SW480 (cell line): ENCODE results near the gene DTWD1.
"Not testable (repeated sequence)": the region's sequence is repeated elsewhere in the genome, so short reads cannot be mapped to it uniquely, and the experiment has no call there.

Experiments
- DNase-seq: peaks from one replicate; pipeline ENCODE4 v3.0.0-alpha.2; 2016; ENCODE audit warnings: low spot score

Gene DTWD1

GRCh38 chr15:49620658-49621368 is at the start of gene DTWD1, which contains the start of gene FAM227B:
TSS of gene DTWD1 (plus strand) at chr15:49621048. CDS start at chr15:49625168, 4,120 bp downstream.
TSS of gene FAM227B (minus strand) at chr15:49620818. CDS start at chr15:49615171, 5,647 bp downstream.
- peak; percentile 95 for DNase-seq

DNA sequence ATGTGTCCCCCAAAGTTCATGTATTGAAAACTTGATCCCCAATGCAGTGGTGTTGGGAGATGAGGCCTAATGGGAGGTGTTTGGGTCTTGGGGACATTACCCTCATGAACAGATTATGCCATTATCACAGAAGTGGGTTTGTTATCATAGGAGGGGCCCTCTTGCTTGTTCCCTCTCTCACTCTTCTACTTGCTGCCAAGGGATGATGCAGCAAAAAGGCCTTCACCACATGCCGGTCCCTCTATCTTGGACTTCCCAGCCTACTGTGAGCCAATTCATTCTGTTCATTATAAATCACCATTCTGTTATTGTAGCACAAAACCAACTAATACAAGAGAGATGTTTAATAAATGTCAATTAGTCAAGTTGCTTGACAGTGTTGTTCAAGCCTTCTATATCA is 47.4 kb upstream of the DTWD1 start:
- no peak for DNase-seq

DNA sequence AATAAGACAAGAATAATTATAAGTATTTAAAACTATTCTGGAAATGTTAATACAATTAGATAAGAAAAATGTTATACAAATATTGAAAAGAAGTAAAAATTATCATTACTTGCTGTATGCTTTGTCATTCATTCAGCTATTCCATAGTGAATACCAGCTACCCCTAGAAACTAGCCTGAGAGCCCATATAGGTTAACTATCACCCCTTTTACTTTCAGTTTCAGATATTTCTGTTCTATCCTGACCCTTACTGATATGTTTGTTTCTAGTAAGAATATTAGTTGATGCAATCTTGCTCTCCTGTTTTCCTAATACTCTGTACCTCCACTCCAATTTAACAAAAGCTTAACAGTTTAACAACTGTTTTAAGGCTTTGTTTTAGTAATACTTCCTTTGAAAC is 31.8 kb upstream of the DTWD1 start:
- no peak for DNase-seq

DNA sequence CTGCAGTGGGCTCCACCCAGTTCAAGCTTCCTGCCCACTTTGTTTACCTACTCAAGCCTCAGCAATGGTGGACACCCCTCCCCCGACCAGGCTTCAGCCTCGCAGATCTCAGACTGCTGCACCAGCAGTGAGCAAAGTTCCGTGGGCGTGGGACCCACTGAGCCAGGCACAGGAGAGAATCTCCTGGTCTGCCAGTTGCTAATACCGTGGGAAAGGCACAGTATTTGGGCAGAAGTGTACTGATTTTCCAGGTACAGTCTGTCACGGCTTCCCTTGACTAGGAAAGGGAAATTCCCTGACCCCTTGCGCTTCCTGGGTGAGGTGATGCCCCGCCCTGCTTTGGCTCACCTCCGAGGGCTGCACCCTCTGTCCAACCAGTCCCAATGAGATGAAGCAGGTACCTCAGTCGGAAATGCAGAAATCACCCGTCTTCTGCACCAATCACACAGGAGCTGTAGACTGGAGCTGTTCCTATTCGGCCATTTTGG is 28.0 kb upstream of the DTWD1 start:
- not testable (repeated sequence) for DNase-seq

- DNase-seq, result no peak
Measured at GRCh38 chr15:49604625-49605409, 16.0 kb upstream of the DTWD1 start.

DNA sequence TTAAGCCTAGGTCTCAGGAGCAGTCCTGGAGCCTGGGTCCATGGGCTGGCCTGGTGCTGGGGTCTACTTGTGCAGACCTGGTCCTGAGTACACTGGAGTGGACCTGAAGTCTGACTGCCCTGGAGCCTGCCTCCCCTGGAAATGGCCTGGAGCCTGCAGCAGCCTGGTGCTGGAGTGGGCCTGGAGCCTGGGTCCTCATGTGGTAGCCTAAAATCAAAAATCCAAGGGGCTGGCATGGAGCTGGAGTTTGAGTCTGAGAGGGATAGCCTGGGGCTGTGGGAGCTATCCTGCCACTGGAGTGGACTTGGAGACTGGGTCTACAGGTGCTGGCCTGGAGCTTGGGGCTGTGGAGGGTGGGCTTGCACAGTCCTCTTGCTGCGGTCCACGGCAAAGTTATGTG is 15.3 kb upstream of the DTWD1 start:
- no peak for DNase-seq

- DNase-seq, result no peak
Measured at GRCh38 chr15:49606594-49606993, 14.3 kb upstream of the DTWD1 start.

DNA sequence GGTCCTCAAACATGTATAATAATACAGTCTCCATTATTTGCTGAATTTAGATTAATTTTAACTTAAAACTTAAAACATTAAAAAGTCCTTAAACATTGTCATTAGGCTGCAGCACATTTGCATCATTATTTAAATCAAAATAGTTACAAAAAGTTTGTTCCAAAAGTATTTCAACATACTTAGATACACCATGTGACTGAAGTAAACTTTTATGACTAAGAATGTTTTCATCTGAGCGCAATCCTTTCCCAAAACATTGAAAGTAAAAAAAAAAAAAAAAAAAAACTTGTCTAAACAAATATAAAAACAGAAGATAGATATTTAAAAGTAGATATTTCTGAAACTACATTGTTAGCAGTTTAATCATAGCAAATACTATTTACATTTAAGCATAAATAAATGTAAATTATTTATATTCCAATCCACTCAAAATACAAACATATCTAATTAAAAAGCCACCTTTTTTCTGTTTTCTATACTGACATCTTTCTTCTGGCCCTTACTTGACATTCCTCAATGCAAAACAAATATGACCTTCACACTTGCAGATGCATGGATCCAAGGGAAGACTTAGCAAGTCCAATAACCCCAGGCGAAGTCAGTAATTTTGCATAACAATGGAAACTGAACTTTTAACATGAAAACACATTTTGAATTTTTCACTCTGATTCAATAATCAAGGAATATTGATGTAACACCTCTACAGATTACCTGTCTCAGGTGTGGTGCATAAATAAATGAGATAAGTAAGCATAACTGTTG is 10.5 kb upstream of the DTWD1 start:
- no peak for DNase-seq

DNA sequence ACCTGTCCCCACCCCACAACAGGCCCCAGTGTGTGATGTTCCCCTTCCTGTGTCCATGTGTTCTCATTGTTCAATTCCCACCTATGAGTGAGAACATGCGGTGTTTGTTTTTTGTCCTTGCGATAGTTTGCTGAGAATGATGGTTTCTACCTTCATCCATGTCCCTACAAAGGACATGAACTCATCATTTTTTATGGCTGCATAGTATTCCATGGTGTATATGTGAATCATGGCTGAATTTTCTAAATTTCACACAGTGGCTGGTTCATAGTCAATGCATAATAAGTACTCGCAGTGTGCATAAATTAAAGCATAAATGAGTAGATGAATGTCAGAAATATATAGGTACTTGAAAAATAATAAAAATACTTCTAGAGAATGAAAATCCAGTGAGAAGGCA is 8.6 kb upstream of the DTWD1 start:
- DNase-seq, result not testable (repeated sequence)

DNA sequence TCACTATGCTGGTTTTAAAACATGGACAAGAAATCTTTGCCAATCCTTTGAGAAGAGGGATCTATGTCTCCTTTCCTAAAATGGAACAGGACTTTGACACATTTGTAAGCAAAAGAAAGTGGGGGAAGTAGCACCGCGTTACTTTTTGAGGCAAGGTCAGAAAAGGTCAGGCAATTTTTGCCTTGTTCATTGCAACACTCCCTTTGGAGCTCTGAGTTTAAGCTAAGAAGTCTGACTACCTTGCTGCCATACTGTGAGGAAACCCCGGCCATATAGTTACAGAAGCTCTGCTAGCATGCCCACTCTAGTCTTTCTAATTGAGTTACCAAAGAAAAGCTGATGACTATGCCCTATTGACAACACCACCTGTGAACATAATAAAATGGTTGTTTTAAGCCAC is 1.6 kb upstream of the DTWD1 start:
- no peak for DNase-seq

DNA sequence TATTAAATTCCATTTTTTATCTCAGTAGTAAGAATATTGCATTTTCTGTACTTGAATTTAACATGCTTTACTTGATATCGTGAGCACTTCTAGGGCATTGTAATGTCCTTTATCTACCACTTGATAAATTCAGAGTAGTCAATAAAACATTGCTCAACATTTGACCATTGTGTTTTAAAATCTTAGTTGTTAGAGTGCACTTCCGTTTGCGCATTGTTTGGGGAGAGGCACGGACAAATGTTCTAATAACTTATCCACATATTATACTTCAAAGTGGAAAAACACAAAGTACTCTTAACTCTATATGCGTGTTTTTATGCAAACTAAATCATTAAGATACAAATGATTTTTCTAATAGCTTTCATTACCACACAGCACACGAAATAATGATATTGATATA is 649 bp upstream of the DTWD1 start:
- DNase-seq, result peak; percentile 11

- peak; percentile 16 for DNase-seq
Measured at GRCh38 chr15:49621401-49621811, 558 bp downstream of the DTWD1 start.

DNA sequence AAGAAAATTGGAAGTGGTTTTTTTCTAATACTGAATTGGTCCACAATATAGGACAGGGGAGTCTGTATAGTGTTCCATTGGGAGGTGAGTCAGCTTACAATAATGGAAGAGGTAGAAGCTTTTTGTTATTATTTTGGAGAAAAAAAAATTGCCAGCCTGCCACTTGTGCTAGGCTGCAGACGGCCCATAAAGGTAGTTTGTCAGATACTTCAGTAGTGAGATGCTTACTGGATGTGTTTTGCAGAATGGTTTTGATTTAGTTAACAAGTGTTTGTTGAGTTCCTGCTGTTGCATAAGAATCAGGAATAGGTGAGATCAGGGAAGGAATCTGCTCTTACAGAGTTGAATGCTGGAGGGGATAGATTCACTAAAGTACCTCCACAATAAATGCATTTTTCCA is 1.0 kb downstream of the DTWD1 start:
- no peak for DNase-seq

- DNase-seq, result no peak
Measured at GRCh38 chr15:49622561-49622960, 1.7 kb downstream of the DTWD1 start.

GRCh38 chr15:49624056-49624455 is 3.2 kb downstream of the DTWD1 start:
- no peak for DNase-seq

GRCh38 chr15:49625460-49626036 is 4.7 kb downstream of the DTWD1 start:
- DNase-seq, result no peak

DNA sequence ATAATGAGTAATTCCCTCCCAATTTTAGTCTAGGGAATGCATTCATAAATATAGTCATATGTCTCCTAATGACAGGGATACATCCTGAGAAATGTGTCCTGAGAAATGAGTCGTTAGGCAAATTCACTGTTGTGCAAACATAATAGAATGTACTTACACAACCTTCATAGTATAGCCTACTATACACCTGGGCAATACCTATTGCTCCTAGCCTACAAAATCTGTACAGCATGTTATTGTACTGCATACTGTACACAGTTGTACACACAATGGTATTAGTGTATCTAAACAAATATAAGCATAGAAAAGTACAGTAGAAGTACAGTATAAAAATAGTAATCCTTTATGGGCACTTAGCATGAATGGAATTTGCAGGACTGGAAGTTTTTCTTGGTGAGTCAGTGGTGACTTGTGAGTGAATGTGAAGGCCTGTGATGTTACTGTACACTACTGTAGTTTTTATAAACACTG is 6.6 kb downstream of the DTWD1 start:
- DNase-seq, result peak; percentile 22

- DNase-seq, result no peak
Measured at GRCh38 chr15:49628379-49628778, 7.5 kb downstream of the DTWD1 start.

DNA sequence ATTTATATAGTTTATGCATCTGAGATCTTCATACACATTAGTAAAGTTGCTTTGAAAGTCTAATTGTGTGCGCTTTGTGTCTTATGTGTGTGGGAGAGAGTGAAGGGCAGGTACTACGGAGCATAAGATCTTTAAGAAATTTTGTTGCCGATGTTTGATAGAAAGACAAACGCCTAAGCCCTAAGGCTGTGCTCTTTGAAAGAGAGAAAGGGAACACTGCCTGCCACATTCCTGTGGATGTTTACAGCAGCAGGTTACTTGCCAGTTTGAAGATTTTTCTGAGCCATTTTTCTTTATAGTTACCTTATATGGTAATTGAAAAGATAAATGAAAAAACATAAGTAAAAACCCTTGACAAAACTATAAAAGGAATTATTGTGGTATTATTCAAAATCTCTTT is 17.0 kb downstream of the DTWD1 start:
- no peak for DNase-seq

GRCh38 chr15:49644364-49644794 is 23.5 kb downstream of the DTWD1 start:
- DNase-seq, result no peak

DNA sequence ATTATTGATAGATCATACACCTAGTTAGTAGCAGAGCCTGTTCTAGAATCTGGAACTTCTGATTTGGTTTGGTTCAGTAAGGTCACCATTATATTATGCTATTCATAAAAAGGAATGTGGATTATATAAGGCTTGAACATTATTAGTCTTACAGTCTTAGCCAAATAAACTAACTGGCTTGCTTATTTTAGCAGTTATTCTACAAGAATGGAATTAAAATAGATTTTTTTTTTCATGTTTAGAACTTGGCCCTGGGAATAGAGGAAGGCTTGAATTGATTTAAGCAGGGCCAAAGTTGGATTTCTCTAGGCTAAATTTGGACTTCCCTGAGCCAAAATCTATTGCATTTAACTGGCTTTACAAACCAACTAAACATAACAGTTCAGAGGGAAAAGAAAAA is 24.4 kb downstream of the DTWD1 start:
- no peak for DNase-seq

- no peak for DNase-seq
Measured at GRCh38 chr15:49645941-49646340, 25.1 kb downstream of the DTWD1 start.
